ENCODE results near the gene DUSP3. TPM values are rescaled to one million over a fixed set of nuclear protein-coding genes. Genes with fewer than 3 reads are reported as not detected.

The DUSP3 gene
- total and polyA plus RNA-seq, 2 of the 13 experiments (the other 11 are each of a cell fraction or from before 2014, with no cell fraction given): 60.0 to 71.5 TPM

- TF ChIP-seq ZFP82 (CRISPR knock-in tag; IDR thresholded peaks at IDR 0.05; ENCODE audit: borderline replicate concordance) (peak; percentile 74; the same call in 1 of the 2 replicates), NFAT5 (CRISPR knock-in tag; IDR thresholded peaks at IDR 0.05) (no peak), ZFP36L2 (CRISPR knock-in tag; IDR thresholded peaks at IDR 0.05) (no peak), RARA (CRISPR knock-in tag; IDR thresholded peaks at IDR 0.05) (no peak; the same call in 1 of the 2 replicates), DPF2 (CRISPR knock-in tag; IDR thresholded peaks at IDR 0.05; ENCODE audit: borderline replicate concordance, low read depth) (peak; percentile 29; the same call in 1 of the 2 replicates), ZNF766 (CRISPR knock-in tag; IDR thresholded peaks at IDR 0.05; ENCODE audit: borderline replicate concordance) (no peak), BRD4 (CRISPR knock-in tag; IDR thresholded peaks at IDR 0.05) (0 out of 2 replicates have a peak, but pooled peaks have one; percentile 23), ZFAT (CRISPR knock-in tag; conservative IDR thresholded peaks at IDR 0.05) (no peak), ZNF703 (CRISPR knock-in tag; IDR thresholded peaks at IDR 0.05; ENCODE audit: borderline replicate concordance) (no peak), ATRX (CRISPR knock-in tag; IDR thresholded peaks at IDR 0.05; ENCODE audit: borderline replicate concordance) (no peak)
- TF ChIP-seq, protein P1, sequence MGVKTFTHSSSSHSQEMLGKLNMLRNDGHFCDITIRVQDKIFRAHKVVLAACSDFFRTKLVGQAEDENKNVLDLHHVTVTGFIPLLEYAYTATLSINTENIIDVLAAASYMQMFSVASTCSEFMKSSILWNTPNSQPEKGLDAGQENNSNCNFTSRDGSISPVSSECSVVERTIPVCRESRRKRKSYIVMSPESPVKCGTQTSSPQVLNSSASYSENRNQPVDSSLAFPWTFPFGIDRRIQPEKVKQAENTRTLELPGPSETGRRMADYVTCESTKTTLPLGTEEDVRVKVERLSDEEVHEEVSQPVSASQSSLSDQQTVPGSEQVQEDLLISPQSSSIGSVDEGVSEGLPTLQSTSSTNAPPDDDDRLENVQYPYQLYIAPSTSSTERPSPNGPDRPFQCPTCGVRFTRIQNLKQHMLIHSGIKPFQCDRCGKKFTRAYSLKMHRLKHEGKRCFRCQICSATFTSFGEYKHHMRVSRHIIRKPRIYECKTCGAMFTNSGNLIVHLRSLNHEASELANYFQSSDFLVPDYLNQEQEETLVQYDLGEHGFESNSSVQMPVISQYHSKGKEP (CRISPR knock-in tag; IDR thresholded peaks at IDR 0.05): no peak
- TF ChIP-seq, protein P2, sequence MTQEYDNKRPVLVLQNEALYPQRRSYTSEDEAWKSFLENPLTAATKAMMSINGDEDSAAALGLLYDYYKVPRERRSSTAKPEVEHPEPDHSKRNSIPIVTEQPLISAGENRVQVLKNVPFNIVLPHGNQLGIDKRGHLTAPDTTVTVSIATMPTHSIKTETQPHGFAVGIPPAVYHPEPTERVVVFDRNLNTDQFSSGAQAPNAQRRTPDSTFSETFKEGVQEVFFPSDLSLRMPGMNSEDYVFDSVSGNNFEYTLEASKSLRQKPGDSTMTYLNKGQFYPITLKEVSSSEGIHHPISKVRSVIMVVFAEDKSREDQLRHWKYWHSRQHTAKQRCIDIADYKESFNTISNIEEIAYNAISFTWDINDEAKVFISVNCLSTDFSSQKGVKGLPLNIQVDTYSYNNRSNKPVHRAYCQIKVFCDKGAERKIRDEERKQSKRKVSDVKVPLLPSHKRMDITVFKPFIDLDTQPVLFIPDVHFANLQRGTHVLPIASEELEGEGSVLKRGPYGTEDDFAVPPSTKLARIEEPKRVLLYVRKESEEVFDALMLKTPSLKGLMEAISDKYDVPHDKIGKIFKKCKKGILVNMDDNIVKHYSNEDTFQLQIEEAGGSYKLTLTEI (CRISPR knock-in tag; conservative IDR thresholded peaks at IDR 0.05): no peak
These were observed 58.3 kb downstream of the DUSP3 start (continued) for GRCh38 chr17:43720311-43721060.
